Measurements from ENCODE around the gene TBX15.

GRCh38 chr1:118947003-118947765, 41.0 kb downstream of the TBX15 start:
- TF ChIP-seq POLR2AphosphoS5 (IDR thresholded peaks at IDR 0.05; ENCODE audit: low read depth, low read length) (no peak), TAF1 (IDR thresholded peaks at IDR 0.05; ENCODE audit: borderline replicate concordance, insufficient read depth, low read length) (no peak), FOXP2 (optimal IDR thresholded peaks at IDR 0.05; ENCODE audit: borderline replicate concordance, extremely low read depth, extremely low read length, insufficient read depth) (no peak)
- TF ChIP-seq, protein P1, sequence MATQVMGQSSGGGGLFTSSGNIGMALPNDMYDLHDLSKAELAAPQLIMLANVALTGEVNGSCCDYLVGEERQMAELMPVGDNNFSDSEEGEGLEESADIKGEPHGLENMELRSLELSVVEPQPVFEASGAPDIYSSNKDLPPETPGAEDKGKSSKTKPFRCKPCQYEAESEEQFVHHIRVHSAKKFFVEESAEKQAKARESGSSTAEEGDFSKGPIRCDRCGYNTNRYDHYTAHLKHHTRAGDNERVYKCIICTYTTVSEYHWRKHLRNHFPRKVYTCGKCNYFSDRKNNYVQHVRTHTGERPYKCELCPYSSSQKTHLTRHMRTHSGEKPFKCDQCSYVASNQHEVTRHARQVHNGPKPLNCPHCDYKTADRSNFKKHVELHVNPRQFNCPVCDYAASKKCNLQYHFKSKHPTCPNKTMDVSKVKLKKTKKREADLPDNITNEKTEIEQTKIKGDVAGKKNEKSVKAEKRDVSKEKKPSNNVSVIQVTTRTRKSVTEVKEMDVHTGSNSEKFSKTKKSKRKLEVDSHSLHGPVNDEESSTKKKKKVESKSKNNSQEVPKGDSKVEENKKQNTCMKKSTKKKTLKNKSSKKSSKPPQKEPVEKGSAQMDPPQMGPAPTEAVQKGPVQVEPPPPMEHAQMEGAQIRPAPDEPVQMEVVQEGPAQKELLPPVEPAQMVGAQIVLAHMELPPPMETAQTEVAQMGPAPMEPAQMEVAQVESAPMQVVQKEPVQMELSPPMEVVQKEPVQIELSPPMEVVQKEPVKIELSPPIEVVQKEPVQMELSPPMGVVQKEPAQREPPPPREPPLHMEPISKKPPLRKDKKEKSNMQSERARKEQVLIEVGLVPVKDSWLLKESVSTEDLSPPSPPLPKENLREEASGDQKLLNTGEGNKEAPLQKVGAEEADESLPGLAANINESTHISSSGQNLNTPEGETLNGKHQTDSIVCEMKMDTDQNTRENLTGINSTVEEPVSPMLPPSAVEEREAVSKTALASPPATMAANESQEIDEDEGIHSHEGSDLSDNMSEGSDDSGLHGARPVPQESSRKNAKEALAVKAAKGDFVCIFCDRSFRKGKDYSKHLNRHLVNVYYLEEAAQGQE (IDR thresholded peaks at IDR 0.05; ENCODE audit: insufficient read depth in 1 of 2, low read depth in 2 of 2, low read length in 2 of 2), result no peak

All from PFSK-1 (cell line).